Effector CD4-positive, alpha-beta T cell (primary cell): ENCODE data around the gene UQCRQ.

Source experiments
- DNase-seq: peaks from one replicate; pipeline ENCODE4 v3.0.0-alpha.2; 2020

UQCRQ gene

GRCh38 chr5:132916086-132916485 lies 49.6 kb downstream of the UQCRQ start:
- DNase-seq, result no peak
